GM19099 (cell line): ENCODE measurements around the gene PFKFB2.

ENCODE experiments used
- POLR2A ChIP-seq: IDR thresholded peaks from 3 replicates; pipeline ENCODE4 v1.6.1; 2011; ENCODE audit warnings: low read depth; ENCODE audit not compliant: insufficient read length; ENCODE audit errors: extremely low read depth

PFKFB2 gene

DNA sequence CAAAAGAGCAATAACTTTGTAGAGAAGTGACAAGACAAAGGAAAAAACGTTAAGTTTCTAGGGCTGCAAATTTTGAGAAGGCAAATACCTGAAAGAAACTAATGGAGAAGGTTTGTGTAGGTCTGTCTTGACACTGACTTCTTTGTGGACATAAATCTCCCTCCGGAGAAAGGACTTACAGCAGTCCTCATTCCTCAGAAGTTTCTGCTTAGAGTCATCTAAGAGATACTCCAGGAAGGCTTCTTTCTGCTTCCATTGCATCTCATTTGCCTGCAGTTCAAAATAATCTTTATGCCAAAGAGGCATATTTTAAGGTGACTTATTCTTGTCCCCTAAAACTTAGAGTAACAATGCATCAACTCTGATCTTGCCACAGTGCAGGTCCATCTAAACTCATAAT lies 31.2 kb downstream of the PFKFB2 start:
- no peak for TF ChIP-seq POLR2A

DNA sequence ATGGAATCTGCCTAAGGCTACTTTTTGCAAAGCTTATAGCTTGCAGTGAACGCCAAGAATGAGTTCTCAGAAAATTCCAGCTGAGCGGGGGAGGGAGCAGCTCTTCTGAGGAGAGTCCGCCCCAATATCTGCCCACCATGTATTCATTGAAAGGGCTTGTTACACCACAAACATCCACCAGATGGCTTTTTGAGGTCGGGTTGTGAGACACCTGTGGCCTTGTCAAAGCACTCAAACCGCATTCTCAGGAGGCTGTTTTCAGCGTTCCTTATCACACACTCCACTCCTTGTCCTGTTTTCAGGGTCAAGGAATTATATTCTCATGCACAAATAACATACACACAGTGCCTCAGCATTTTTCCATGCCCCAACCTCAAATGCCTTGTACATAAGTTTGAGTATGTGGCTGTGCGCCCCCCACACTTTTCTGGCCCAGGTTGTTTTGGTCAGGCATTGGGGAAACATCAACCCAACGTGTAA lies 31.7 kb downstream of the PFKFB2 start:
- no peak for TF ChIP-seq POLR2A

DNA sequence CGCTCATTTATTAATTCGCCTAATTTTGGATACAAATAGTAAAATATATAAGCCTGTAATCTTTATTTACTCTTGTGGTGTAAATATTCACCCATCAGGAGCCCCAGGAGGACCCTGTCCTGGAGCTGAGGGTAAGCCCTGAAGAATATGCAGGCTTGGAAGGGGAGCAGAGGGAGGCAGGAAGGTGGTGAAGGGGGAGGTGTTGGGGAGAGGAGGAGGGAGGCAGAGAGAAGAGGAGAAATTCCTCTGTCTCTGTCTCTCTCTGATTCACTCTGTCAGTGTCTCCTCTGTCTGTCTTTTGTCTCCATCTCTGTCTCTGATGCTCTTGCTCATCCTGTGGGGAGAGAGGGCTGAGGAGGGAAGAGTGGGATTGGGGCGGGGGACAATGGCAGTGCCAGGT lies 32.8 kb downstream of the PFKFB2 start:
- TF ChIP-seq POLR2A: no peak

DNA sequence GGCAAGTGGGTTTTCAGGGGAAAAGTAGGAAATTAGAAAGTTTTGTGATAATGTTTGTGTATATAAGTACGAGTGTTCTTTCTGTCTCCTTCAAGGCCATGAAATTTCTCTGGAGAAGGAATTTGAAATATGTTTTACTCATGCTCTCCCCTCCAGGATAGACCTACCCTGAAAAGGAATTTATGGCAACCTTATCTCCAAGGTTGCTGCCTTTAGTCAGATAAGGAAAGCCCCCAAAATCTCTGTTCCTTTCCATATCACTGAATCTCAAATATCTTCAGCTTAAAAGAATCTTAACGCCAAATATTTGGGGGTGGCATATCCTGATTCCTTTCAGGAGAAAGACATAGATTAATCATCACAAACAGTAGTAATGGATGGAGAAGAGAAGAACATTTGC lies 35.1 kb downstream of the PFKFB2 start:
- no peak for TF ChIP-seq POLR2A

DNA sequence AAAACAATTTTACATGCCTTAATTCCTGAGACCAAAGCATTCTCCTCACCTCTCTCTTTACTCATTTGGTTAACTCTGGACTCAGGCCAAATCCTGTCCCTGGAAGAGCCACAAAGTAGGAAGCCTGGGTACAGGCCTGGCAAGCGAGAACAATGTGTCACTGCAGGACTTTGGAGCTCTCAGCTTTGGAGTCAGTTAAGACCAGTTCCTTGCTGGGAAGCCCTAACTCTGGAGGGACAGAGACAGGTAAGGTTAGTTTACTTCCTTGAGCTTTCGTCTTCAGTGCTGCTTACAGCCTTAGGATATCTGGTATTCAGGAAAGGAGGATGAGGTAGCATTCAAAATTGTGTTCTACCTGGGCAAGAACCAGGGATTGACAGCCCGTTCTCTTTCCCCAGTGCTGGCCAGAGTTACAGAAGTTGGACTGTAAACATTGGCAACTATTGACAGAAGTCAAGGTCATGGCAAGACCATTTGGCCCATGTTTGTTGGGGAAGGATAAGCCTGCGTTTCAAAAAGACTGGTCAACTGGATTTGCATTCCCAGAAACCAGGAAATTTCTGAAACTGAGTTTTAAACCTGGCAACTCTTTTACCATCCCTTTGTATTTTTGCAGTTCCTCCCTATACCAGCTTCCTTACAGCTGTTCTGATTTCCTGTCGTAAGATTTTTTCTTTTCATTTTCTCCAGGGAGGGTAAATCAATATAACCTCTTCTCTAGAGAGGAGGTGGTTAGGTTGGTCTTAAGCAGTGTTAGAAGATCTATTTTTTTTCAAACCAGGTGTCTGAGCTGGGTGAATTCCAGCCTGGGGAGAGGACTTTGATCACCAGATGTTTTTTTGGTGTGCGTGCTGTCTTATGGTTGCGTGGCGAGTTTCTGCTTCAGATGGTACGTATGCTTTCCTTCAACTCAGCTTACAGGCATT lies 35.9 kb downstream of the PFKFB2 start, which contains the start of gene C4BPB:
TSS of gene C4BPB (plus strand) at position 160 of the 926 bp plus-strand sequence. CDS start at position 832, 672 bp downstream.
- TF ChIP-seq POLR2A: no peak

DNA sequence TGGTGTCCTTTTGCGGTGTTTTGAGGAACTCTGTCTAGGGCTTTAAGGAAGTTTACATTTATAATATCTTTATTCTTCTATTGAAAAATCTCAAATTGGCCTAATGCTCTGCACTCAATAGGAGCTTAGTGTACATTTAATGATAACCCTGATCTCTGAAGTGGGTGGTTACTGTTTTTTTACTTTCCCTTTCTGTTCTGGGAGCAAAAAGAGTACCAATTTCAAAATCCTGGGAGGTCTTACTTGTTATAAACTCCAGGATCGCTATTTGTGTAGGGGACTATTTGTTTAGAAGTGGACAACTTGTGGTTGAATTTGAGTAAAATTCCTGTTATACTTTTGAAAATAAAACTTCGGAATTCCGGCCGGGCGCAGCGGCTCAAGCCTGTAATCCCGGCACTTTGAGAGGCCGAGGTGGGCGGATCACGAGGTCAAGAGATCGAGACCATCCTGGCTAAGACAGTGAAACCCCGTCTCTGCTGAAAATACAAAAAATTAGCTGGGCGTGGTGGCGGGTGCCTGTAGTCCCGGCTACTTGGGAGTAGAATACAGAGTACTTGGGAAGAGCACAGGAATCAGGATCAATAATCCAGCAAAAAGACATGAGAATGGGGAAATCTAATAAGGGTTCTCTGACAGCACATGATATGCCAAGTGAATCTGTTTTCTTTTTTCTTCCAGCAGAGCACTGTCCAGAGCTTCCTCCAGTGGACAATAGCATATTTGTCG lies 36.7 kb downstream of the PFKFB2 start:
- TF ChIP-seq POLR2A: no peak

DNA sequence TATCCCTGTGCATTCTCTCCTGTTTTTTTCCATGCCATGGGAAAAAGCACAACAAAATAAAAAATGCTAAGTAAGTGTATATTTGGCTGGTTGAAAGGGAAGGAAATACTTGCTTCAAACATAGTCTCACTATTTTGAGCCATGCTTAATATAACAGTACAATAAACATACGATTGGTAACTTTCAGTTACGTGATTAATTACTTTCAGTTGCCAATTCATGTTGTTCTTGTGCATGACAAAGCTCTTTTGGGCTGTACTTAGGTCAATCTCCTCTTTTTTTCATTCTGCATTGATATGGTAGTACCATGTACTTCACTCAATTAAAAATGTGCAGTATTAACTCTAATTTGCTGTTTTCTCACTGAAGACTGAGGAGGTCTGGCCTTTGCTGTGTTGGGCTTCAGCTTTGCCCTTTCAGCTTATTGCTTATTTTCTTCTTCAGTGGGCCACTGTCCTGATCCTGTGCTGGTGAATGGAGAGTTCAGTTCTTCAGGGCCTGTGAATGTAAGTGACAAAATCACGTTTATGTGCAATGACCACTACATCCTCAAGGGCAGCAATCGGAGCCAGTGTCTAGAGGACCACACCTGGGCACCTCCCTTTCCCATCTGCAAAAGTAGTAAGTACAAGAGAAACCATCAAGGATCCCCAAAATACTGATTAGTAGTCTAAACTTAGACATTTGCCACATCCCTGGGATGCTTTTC lies 38.3 kb downstream of the PFKFB2 start:
- TF ChIP-seq POLR2A: no peak

DNA sequence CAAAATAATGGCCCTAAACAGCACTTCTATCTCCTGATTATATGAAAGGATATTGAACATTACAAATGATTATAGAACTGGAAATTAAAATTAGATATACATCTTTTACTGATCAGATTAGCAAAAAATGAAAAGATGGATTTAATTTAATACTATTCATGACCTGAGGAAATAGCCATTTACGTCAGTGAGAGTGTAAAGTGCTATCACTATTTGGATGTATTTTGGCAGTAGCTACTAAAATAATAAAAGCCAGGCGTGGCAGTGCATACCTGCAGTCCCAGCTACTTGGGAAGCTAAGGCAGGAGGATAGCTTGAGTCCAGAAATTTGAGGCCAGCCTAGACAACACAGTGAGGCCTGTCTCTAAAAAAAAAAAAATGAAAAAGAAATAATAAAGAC lies 40.9 kb downstream of the PFKFB2 start:
- no peak for TF ChIP-seq POLR2A

DNA sequence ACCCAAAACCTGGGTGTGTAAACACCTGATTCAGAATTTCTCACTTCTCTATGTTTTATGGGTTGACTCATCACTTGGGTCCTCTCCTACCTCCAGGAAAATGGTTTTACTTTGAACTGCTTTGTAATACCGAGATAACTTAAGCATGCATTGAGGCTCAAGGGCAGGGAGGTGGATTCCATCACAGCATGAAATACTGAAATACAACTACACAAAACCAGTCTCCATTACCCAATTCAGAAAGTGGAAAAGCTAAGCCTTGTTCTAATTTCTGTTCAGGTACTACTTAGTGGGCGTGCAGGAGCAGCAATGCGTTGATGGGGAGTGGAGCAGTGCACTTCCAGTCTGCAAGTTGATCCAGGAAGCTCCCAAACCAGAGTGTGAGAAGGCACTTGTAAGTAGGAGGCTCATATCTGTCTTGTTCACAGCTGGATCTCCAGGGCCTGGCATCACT lies 44.8 kb downstream of the PFKFB2 start:
- TF ChIP-seq POLR2A: no peak

DNA sequence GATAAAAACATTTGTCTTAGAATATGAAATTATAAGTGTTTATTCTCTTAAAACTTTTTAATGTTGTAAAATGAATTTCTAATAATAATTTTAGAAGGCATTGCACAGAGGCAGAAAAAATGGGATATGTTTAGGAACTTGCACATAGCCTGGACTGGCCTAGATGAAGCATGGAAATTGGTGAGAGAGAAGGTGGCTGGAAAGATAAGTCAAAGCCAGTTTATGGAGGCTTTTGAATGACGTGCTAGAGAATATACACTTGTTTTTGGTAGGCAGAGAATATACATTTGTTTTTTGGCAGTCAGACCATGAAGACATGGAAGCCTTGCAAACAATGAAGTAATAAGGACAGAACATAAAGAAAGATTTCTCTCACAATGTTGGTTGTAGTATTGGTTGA lies 48.6 kb downstream of the PFKFB2 start:
- no peak for TF ChIP-seq POLR2A

DNA sequence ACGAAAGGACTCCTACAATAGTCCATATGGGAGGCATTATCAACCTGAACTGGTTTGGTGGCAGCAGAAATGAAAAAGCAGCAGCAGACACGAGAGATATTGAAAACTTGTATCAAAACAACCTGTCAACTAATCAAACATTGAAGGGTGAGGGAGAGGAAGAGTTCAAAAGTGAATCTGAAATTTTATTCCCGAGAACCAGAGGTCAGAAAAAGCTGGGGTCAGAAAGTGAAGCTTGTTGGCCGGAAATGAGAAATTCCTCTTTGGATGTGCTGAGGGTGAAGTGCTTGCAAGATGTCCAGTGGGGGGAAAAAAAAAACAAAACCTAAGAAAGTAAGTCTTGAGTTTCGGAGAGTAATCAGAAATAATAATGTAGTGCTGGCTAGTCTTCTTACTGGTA lies 49.1 kb downstream of the PFKFB2 start:
- TF ChIP-seq POLR2A: no peak

DNA sequence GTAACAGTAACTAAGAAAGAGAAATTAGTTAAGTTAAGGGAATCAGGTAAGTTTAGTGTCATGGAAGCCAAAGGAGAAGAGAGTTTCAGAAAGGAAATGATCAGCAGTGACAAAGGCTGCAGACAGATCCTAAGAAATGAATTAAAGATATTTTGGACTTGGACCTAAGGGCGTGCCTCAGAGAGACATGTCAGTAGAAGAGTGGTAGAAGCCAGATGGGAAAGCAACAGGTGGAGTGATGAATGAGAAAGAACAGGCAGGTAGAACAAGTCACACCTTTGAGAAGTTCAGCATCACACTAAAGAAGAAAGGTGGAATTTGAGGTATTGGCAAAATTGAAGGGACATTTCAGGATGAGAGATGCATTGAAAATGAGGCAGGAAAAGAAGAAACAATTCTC lies 49.6 kb downstream of the PFKFB2 start:
- TF ChIP-seq POLR2A: no peak

DNA sequence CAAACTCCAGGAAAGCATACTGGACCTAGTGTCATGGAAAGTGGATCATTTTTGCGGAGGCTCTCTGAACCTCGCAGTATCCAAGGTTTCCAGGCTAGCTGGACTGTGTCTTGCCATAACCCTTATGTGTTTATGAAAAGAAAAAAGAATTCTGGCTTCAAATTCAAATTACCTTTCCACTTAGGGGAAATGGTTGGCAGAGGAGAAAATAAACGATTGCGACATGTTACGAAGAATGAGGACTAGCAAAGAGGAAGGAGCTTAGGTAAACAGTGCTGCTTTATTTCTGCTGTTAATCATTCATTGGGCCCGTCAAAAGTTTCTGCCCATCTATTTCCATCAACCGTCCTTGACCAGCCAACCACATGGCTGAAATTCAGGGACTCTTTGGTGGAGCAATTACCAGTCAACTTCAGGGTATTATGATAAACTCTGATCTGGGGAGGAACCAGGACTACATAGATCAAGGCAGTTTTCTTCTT lies 50.9 kb downstream of the PFKFB2 start, which contains the start of gene C4BPA:
TSS of gene C4BPA (plus strand) at position 342 of the 482 bp plus-strand sequence. CDS start 8,793 bp downstream, outside the sequence.
- no peak for TF ChIP-seq POLR2A

DNA sequence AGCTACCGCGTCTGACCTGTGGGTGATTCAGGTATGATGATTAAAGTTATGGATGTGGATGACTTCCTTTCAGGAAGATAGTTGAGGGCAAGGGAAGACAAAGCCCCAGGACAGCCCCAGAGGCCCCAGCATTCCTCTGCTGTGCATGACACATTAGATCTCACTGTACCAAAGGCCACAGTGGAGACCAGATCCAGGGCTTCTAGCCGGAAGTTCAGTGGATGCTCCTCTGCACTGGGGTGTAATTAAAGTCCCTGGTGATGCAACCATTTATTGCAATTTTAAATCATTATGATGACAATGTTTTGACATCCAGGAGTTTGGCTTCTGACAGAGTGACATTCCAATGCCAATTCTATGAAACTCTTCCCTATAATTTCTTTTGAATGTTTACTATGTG lies 55.9 kb downstream of the PFKFB2 start:
- no peak for TF ChIP-seq POLR2A
